Bone marrow (tissue), 2 donors: ENCODE measurements around the gene ARID3A.
"Not testable (repeated sequence)": the region's sequence is repeated elsewhere in the genome, so short reads cannot be mapped to it uniquely, and the experiment has no call there.

Experiments
- DNase-seq, 2 donors: peaks; one replicate each; lab custom pipeline; 2025; lab: John Stamatoyannopoulos, UW

Gene ARID3A, protein sequence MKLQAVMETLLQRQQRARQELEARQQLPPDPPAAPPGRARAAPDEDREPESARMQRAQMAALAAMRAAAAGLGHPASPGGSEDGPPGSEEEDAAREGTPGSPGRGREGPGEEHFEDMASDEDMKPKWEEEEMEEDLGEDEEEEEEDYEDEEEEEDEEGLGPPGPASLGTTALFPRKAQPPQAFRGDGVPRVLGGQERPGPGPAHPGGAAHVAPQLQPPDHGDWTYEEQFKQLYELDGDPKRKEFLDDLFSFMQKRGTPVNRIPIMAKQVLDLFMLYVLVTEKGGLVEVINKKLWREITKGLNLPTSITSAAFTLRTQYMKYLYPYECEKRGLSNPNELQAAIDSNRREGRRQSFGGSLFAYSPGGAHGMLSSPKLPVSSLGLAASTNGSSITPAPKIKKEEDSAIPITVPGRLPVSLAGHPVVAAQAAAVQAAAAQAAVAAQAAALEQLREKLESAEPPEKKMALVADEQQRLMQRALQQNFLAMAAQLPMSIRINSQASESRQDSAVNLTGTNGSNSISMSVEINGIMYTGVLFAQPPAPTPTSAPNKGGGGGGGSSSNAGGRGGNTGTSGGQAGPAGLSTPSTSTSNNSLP

DNA sequence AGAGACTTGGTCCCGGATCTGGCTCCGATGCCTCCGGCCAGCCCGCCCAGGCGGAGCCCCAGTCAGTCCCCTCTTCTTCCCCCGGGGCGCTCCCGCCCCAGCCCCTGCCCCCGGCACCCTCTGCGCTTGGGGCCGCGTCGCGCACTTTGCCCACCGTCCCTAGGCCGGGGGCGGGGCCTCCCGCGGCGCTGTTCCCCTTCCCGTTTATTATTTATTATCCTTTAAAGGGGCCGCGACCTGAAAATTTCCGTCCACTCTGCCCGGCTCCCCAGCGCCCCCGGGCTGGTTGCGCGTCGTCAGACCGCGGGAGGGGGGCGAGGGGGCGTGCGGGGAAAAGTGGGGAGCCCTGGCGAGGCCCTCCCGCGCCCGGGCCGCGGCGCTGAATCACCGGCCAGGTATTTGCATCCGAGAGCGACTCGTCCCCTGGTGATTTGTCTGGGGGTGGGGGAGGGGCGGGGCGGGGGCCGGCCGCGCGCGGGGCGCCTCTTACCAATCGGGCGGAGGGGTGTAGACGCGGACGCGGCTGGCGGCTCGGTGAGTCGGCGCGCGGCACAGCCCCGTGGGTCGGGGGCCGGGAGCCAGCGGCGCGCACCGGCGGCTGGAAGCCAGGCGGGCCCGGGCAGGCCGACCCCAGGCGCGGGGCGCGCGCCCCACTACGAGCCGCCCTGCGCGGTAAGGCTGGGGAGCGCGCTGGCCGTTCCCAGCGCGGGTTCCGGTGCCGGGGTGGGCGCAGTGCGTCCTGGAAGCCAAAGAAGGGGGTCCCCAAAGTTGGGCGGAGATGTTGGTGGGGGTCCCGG, at the start of gene ARID3A:
TSS of gene ARID3A (plus strand) at position 510 of the 797 bp plus-strand sequence. CDS start 3,494 bp downstream, outside the sequence.
- peak; percentile 64 to 91 for DNase-seq

DNA sequence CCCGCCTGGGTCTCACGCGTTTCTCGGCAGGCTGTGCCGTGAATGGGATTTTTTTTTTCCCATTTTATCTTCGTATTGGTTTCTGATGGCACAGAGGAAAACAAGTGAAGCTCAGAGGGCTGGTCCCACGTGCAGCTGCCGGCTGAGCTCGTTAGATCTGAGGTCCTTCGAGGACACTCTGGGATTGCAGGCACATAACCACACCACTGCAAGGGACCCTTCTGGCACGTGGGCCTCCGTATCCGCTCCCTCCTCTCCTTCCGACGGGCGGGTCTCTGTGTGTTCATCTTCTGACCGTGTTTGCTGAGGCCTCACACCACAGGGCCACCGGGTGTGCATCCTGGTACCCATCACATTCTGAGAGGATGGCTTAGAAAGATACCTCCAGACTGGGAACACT, 49.7 kb upstream of the ARID3A start:
- no peak for DNase-seq

DNA sequence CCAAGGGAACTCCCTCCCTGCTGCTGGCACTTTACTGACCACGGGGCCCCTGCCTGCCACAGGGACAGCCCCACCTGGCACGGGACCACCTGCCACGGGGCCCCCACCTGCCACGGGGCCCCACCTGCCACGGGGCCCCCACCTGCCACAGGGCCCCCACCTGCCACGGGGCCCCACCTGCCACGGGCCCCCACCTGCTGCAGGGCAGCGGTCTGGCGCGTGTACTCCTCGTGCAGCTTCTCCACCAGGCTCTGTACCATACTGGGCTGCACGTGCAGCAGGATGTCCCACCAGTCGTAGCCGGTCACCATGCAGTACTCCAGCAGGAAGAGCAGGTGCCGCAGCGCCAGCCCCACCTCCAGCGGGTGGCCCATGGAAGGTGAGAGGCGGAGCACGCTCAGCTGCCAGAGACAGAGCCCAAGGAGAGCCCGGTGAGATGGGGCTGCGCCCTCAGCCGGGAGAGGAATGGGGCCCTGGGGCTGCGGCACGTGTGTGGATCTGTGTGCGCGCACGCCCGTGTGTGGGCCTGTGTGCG, 49.0 kb upstream of the ARID3A start:
- DNase-seq: no peak

DNA sequence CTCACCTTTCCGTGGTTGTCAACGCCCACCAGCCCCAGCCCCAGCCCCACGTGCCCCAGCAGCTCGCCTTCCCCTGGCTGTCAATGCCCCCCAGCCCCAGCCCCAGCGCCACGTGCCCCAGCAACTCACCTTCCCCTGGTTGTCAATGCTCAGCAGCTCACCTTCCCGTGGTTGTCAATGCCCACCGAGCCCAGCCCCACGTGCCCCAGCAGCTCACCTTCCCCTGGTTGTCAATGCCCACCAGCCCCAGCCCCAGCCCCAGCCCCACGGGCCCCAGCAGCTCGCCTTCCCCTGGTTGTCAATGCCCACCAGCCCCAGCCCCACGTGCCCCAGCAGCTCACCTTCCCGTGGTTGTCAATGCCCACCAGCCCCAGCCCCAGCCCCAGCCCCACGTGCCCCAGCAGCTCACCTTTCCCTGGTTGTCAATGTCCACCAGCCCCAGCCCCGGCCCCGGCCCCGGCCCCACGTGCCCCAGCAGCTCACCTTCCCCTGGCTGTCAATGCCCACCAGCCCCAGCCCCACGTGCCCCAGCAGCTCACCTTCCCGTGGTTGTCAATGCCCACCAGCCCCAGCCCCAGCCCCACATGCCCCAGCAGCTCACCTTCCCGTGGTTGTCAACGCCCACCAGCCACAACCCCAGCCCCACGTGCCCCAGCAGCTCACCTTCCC, 47.7 kb upstream of the ARID3A start:
- DNase-seq: not testable (repeated sequence)

DNA sequence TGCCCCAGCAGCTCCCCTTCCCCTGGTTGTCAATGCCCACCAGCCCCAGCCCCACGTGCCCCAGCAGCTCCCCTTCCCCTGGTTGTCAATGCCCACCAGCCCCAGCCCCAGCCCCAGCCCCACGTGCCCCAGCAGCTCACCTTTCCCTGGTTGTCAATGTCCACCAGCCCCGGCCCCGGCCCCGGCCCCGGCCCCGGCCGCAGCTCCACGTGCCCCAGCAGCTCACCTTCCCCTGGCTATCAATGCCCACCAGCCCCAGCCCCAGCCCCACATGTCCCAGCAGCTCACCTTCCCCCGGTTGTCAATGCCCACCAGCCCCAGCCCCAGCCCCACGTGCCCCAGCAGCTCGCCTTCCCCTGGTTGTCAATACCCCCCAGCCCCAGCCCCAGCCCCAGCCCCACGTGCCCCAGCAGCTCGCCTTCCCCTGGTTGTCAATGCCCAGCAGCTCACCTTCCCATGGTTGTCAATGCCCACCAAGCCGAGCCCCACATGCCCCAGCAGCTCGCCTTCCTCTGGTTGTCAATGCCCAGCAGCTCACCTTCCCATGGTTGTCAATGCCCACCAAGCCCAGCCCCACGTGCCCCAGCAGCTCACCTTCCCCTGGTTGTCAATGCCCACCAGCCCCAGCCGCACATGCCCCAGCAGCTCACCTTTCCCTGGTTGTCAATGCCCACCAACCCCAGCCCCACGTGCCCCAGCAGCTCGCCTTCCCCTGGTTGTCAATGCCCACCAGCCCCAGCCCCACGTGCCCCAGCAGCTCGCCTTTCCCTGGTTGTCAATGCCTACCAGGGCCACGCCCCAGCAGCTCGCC, 46.9 kb upstream of the ARID3A start:
- not testable (repeated sequence) for DNase-seq

DNA sequence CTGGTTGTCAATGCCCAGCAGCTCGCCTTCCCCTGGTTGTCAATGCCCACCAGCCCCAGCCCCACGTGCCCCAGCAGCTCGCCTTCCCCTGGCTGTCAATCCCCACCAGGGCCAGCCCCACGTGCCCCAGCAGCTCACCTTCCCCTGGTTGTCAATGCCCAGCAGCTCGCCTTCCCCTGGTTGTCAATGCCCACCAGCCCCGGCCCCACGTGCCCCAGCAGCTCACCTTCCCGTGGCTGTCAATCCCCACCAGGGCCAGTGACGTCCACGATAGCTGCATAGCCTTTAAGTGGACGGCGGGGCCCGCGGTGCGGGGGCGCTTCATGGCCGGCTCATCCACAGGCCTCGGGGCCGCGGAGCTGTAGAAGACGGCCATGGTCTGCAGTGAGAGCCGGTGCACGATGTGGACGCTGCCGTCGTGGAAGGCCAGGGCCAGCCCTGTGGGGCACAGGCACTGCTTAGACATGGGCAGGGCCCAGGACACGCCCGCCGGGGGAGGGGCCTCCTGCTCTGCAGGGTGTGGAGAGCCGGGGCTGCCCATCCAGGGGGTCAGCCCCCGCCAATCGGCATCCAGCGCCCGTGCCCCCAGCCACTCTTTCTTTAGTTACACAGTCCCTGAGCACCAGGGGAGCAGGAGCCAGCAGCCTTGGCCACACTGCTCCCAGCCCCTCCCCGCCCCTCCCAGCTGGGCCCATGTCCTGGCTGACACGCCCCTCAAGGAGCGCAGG, 46.0 kb upstream of the ARID3A start:
- DNase-seq: no peak

DNA sequence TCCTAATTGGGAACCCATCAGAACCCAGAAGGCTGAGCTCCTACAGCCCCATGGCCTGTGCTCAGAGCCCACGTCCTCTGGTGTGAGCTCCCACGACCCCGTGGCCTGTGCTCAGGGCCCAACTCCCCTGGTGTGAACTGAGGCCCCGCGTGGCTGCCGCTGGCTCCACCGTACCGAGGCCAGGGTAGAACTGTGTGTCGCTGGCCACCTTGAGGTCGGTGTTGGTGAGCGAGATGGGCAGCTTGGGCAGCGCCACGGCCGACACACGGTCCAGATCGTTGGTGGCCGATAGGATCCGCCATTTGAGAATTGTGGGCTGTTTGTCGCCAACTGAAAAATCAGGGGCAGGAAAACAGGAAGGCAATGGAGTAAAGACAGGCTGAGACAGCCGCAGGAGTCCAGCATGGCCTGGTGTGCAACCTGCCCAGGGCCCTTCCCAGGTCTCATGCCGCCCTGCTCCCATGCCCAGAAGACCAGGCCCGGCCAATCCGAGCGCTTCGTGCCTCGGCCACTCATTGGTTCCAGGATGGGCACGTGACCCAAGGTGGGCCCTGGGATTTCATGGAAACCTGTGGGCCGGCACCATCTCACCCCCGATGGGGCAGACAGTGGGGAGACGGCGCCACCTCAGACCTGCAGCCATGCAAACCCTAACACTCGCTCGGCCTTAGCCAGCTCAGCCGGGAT, 44.3 kb upstream of the ARID3A start:
- no peak for DNase-seq

DNA sequence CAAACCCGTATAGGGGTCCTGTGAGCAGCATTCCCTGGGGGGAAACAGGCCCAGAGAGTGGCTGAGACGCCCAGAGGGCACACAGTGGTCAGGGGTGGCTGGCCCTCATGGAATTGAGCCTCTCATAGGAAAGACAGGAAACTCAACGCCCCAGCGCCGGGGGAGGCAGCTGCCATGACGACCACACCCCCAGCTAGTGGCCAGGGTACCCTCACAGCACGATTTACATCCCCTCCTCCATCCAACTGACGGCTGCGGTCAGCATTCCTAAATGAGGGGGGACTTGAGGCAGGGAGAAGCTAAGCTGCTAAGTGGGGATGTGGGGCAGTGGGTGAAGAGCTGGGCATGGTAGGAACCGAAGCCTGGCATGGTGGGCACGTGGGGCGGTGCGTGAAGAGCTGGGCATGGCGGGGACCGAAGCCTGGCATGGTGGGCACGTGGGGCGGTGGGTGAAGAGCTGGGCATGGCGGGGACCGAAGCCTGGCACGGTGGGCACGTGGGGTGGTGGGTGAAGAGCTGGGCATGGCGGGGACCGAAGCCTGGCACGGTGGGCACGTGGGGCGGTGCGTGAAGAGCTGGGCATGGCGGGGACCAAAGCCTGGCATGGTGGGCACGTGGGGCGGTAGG, 42.9 kb upstream of the ARID3A start:
- no peak for DNase-seq

DNA sequence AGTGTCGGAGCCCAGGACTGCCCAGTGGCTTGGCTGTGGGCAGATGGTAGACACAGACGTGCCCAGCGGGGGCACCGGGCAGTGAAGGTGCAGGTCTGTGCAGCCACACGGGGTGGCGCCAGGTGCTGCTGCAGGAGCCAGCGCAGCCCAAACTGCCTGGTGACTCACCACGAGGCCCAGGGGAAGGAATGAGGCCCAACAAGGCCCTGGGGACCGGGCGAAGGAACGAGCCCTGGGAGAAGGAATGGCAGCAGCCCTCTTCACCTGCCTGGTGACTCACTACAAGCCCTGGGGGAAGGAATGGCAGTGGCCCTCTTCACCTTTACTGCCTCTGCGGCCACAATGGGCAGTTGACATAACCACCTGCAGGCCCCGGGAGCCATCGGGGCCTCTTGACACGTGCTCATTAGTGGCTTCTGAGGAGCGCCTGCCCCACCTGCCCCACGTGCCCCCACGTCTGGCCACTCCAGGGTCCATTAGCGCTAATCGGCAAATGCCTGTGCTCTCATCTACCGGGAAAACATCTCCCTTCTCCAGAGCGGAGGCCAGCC, 42.1 kb upstream of the ARID3A start:
- no peak for DNase-seq

DNA sequence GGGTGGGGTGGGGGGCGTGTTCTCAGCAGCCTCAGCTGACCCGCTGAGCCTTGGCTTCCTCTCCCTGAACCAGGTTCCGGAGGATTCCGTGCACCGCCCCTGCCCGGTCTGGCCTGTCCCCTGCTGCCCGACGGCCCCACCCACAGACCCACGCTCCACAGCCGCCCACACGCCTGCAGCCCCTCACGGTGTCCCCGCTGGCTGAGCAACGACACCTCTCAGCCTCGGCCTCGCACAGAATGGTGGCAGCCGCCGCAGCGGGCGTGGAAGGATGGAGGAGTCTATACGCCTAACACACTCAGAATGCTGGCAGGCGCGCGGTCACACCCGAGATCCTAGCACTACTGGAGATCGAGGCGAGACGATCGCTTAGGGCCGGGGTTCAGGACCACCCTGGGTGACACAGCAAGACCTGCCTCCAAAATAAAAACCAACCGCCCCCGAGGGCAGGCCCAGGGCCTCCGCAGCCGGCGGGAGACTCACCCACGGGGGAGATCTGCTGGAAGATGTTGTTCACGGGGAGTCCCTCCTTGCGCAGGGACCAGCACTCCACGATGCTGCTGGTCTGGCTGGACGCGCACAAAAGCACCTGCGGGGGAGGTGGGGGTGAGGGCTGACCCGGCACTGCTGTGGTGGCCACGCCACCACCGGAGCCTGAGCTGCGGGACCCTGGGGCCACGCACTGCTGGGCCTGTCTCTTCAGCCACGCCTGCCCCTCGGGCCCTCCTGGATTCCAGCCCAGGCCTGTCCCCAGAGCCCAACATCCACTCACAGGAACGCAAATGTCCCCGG, 41.2 kb upstream of the ARID3A start:
- no peak for DNase-seq

DNA sequence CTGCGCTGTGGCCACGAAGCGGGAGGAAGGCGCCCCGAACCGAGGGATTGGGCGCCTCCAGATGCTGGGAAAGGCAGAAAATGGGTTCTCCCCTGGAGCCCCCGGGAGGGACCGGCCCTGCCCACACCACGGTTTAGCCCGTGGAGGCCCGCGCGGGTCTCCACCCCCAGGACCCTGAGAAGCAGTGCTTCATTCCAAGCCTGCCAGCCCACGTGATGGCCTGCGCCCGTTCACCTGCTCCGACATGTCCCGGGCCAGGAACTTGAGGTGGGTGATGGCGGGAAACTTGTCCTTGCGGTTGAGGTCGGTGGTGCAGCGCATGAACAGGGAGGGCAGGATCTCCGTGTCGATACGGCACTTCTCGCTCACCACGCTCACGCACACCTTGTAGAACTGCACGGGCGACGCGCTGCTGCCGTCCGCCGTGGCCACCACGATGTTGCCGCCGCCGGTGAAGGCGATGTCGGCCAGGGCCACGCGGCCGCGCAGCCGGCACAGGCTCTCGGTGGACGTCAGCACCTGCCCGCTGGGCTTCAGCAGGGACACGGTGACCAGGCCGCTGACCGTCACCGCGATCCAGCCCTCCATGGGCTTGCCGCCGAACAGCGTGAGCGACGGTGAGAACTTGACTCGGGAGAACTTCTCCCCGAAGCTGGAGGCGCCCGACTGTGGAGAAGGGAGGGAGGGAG, 40.2 kb upstream of the ARID3A start:
- no peak for DNase-seq

DNA sequence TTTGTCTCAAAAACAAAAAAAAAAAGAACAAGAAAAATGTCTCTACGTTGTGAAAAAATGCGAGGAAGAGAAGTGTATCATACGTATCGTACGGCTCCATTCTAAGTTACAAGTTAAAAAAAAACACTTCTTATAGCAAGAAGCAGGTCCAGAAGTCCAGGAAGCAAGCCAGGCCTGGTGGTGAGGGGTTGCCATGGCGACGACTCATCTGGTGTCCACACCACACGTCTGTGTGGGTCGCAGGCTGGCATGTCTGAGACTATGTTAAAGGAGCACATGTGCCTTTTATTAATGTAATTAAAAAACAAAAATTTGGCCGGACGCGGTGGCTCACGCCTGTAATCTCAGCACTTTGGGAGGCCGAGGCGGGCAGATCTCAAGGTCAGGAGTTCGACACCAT, 38.8 kb upstream of the ARID3A start:
- DNase-seq: no peak

DNA sequence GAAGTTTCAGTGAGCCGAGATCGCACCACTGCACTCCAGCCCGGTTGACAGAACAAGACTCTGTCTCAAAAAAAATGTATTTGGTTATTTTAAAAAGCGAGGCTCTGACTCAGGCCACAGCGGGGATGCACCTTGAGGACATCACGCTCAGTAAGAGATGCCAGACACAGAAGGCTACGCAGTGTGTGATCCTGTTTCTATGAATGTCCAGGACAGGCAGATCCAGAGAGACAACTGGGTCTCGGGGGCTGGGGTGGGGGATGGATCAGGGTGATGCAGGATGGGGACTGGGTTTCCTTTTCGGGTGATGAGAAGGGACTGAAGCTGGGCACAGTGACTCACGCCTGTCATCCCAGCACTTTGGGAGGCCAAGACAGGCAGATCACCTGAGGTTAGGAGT, 38.2 kb upstream of the ARID3A start:
- no peak for DNase-seq

DNA sequence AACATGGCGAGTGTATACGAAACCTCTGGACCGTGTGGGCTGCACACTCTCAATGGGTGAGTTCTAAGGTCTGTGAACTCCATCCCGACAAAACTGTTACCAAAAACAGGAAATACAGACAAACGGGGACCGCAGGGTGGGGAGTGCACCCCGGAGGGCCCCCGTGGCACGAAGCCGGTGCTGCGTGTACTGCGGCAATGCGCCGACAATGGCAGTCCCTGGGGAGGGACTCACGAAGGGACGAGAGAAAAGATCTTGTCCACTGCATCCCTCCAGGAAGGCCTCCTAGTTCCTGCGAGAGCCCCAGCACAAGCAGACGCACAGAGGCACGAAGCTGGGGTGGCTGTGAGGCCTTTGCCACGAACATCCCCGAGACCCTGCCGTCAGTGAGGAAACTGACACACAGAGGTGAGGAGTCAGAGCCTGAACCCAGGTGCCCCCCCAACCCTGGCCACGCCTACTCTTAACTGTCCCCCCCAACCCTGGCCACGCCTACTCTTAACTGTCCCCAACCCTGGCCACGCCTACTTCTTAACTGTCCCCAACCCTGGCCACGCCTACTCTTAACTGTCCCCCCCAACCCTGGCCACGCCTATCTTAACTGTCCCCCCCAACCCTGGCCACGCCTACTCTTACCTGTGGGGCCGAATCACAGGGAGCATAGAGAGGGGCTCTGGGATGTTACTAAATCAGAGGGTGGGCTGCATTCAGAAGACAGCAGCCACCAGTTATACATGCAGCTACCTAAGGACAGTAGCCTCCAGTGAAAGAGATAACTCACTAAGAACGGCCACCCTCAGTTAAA, 37.1 kb upstream of the ARID3A start:
- no peak for DNase-seq

DNA sequence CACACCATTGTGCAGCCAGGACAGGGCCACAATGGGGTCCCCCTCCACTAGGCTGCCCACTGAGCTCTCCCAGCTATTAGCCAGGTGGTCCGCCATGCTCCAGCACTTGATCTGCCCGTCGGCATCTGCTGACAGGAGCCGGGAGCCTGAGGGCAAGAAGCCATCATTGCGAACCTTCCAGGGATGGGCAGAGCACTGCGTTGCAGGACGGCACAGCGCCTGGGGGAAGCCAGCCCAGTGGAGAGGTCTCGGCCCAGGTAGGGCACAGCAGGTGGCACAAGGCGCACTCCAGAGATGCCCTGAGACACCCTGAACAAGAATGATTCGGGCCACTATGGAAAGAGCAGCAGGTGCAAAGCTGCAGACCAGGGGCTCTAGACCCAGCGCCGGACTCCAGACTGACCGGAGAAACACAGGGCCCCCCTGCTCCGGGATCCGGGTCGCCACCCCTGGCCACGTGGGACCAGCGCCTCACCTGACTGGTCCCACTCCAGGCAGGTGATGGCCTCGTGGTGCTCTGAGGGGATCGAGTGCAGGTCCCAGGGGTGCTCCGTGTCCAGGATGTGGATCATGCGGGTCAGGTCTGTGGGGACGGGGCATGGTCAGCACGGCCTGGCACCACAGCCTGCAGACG, 36.1 kb upstream of the ARID3A start:
- DNase-seq: no peak

DNA sequence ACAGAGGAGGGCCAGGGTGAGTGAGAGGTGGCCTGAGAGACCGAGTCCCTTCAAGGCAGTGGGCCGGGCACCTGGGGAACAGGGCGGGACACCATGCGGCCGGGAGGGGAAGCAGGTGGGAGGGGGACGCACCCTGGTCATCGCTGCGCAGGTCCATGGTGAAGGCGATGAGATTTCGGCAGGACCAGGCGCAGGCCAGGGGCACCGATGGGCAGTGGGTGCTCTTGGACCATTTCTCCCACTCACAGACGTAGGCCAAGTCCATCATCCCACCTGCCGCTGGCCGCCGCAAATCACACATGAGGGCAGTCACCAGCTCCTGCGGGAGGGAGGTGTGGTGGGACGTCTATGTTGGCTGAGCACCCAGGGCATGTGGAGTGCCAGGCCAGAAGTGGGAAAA, 35.0 kb upstream of the ARID3A start:
- DNase-seq: no peak
